Type B pancreatic cell (in vitro differentiated cells): Measurements from ENCODE around the gene PARP12. TPM values are rescaled to one million over a fixed set of nuclear protein-coding genes. Genes with fewer than 3 reads are reported as not detected.

Experiments
- DNase-seq: peaks from one replicate; pipeline ENCODE4 v3.0.0; 2021; ENCODE audit warnings: mixed read lengths; ENCODE audit not compliant: unreplicated experiment; ENCODE audit errors: extremely low spot score
- H3K27ac Mint-ChIP-seq: 2 replicates; pipeline ENCODE4 v1.8.0; 2021; ENCODE audit warnings: mild to moderate bottlenecking, mixed read lengths
- H3K27me3 Mint-ChIP-seq: 2 replicates; pipeline ENCODE4 v1.8.0; 2021; ENCODE audit warnings: mixed read lengths
- H3K36me3 Mint-ChIP-seq: 2 replicates; pipeline ENCODE4 v1.8.0; 2021; ENCODE audit warnings: mixed read lengths
- H3K4me1 Mint-ChIP-seq: one replicate; pipeline ENCODE4 v1.8.0; 2021; ENCODE audit warnings: mixed read lengths; ENCODE audit not compliant: unreplicated experiment
- H3K4me3 Mint-ChIP-seq: 2 replicates; pipeline ENCODE4 v1.8.0; 2021; ENCODE audit warnings: mild to moderate bottlenecking, mixed read lengths
- H3K9me3 Mint-ChIP-seq: 2 replicates; pipeline ENCODE4 v1.8.0; 2021; ENCODE audit warnings: mixed read lengths
- CTCF ChIP-seq: fragments of 200-600 bp; sonication (generic); conservative IDR thresholded peaks from 2 replicates; pipeline ENCODE4 v1.5.0; 2021; ENCODE audit warnings: antibody characterized with exemption, mild to moderate bottlenecking
- total RNA-seq: library from RNA; stranded (reverse); gene quantifications from 2 replicates; pipeline ENCODE4 v1.2.1, GENCODE V29; 2021; ENCODE audit warnings: low replicate concordance

The PARP12 gene
- total RNA-seq, 1 donor from 2014 or later, result 11.9 TPM

DNA sequence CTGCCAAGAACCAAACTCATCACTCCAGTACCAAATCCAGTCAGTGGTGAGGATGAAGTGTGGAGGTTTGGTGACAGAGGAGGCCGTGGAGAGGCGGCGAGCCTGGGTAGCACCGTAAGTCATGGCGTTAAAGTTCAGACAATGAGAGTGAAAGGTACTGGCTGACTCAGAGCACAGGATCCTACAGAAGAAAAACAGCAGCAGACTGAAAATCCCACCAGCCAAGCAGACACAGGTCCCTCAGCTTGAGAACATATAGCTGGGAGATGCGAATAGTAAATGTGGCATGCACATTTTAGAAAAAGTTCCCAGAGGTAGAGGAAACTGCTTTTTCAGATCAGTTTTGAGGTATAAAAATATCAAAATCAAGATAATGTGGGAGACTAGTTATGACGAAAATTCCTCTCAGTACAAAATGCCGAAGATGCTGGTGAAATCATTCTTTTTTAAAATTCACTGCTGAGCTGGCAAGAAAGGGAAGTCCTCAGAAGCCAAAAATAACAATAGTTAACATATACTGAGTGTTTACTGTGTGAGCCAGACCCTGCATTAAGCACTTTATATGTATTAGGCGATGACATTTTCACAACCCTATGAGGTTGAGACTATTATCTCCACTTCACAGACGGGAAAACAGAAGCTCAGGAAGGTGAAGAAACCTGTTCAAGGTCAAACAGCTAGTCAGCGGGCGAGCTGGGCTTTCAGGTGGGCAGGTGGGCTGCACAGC is 20.9 kb downstream of the PARP12 start:
- peaks cover 7% of the 10 kb centered on the region for H3K36me3 Mint-ChIP-seq
- H3K9me3 Mint-ChIP-seq, result no peaks in the 10 kb centered on the region
- no peak overlapping the region for H3K4me3 Mint-ChIP-seq
- H3K27me3 Mint-ChIP-seq, result no peaks in the 10 kb centered on the region
- H3K27ac Mint-ChIP-seq, result no peak overlapping the region
- DNase-seq, result no peak
- no peak for TF ChIP-seq CTCF
- peaks cover 19% of the 10 kb centered on the region for H3K4me1 Mint-ChIP-seq

DNA sequence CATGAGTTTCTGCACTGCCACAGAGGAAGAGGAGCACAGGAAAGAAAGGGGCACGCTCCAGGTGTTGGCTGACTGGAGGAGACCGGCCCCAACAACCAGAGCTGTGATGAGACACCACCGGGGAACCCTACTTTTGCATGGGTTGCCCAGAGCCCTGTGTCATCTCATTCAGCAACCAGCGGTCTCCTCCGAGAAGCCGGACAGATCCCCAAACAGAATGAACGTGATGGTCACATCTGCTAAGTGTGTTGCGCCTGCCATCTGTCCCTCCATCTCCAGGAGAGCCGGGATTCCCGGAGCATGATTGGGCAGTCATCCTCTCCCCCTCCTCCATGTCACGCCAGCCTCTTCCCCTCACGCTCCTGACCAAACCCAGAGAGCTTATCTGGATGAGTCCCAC is 22.9 kb downstream of the PARP12 start:
- DNase-seq, result no peak
- Mint-ChIP-seq H3K27ac (no peak overlapping the region), H3K9me3 (no peaks in the 10 kb centered on the region), H3K4me1 (peaks cover 11% of the 10 kb centered on the region), H3K27me3 (no peaks in the 10 kb centered on the region), H3K4me3 (no peak overlapping the region), H3K36me3 (peaks cover 7% of the 10 kb centered on the region)
- no peak for TF ChIP-seq CTCF

- Mint-ChIP-seq H3K27me3 (no peaks in the 10 kb centered on the region), H3K36me3 (peaks cover 7% of the 10 kb centered on the region), H3K4me1 (peaks cover 11% of the 10 kb centered on the region), H3K4me3 (no peak overlapping the region), H3K27ac (no peak overlapping the region), H3K9me3 (no peaks in the 10 kb centered on the region)
- TF ChIP-seq CTCF, result no peak
- no peak for DNase-seq
Measured at GRCh38 chr7:140039066-140039465, 23.7 kb downstream of the PARP12 start.

DNA sequence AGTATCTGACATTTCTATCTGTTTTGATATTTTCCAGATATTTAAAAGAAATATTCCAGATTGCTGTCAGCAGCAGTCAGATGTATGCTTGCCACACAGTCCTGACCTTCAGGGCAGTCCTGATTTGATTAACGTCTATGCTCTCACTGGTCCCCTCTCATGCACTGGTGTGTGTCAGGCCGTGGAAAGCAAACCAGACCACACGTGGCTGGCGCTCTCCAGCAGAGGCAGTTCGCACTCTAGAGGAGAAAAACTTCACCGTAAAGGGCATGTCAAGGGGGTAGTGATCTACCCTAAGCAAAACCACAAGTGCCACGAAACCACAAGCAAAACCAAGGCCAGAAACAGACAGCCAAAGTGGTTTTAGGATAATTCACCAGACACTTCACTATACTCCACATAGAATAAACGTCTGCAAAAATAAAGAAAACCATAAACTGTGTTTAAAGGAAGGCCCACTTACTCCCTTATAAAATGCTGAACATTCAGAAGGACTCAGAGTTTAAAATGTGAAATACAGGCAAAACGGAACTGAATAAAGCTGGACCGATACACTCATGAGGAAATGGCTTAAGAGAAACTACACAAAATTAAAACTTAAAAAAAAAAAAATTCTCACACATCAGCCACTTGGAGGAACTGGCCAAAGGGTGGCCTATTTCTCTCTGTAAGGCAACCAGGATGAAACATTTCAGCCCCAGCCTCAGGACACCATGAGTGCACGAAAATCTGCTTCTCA is 26.4 kb downstream of the PARP12 start:
- no peak for DNase-seq
- Mint-ChIP-seq H3K4me1 (peaks cover 10% of the 10 kb centered on the region), H3K36me3 (peaks cover 7% of the 10 kb centered on the region), H3K27ac (no peak overlapping the region), H3K4me3 (no peak overlapping the region), H3K9me3 (no peaks in the 10 kb centered on the region), H3K27me3 (no peaks in the 10 kb centered on the region)
- no peak for TF ChIP-seq CTCF

DNA sequence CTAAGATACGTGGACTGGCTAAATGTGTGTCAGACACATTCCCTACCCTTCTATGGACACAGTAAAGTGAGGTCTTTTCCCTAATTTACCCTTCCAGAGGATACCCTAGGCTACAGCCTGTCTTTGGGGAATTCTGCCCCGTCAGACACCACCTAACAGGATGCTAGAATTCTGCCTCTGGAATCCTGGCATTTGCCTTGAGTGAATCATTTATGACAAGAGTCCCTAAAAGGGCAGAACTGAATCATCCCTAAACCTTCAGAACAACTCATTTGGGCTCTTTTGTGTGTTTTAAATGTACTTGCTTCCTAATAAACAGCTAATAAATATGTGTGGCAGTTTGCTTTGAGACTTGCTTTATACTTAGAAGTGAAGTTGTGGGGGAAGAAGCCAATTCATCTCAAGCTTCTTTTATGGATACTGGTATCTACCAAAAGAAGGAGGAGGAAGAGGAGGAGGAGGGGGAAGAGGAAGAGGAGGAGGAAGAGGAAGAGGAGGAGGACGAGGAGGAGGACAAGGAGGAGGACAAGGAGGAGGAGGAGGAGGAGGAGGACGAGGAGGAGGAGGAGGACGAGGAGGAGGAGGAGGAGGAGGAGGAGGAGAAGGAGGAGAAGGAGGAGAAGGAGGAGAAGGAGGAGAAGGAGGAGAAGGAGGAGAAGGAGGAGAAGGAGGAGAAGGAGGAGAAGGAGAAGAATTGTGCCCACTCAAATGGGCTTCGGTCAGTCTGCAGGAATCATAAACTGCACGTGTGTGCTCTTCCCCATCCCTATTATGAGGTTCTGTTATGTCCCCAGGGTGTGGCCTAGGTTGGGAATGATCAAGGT is 27.1 kb downstream of the PARP12 start:
- H3K4me1 Mint-ChIP-seq, result peaks cover 8% of the 10 kb centered on the region
- peaks cover 7% of the 10 kb centered on the region for H3K36me3 Mint-ChIP-seq
- no peaks in the 10 kb centered on the region for H3K9me3 Mint-ChIP-seq
- no peak overlapping the region for H3K4me3 Mint-ChIP-seq
- H3K27me3 Mint-ChIP-seq, result no peaks in the 10 kb centered on the region
- H3K27ac Mint-ChIP-seq, result no peak overlapping the region
- no peak for DNase-seq
- TF ChIP-seq CTCF, result no peak
